ENCODE measurements around the gene PALB2. TPM values are rescaled to one million over a fixed set of nuclear protein-coding genes. Genes with fewer than 3 reads are reported as not detected.

The PALB2 gene
- total RNA-seq, 1 donor from 2014 or later: 18.5 TPM

DNA sequence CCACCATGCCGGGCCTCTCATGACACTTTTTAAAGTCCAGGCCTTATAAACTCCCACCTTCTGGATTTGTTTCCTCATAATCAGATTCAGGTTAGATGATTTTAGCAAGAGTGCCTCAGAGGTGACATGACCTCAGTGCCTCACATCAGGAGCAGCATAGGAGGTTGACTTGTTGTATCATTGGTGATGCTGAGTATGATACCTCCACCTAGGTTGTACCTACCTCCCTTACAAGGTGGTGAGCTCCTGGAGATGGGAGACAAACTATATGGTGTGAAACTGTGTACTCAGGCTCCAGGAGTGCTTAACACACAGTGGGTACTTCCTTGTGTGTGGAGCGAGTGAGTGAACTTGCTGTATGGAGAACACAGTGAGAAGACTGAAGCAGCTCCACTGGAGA is 63.6 kb downstream of the PALB2 start:
- no peak for DNase-seq (ENCODE audit: low read depth)
- Histone ChIP-seq H3K4me3 (ENCODE audit: low read depth, low read length) (no peak overlapping the region), H3K36me3 (ENCODE audit: control insufficient read depth, insufficient read depth, low read length) (no peaks in the 10 kb centered on the region), H3K27me3 (ENCODE audit: control insufficient read depth, insufficient read depth, low read length) (no peaks in the 10 kb centered on the region)
- TF ChIP-seq, protein P1, sequence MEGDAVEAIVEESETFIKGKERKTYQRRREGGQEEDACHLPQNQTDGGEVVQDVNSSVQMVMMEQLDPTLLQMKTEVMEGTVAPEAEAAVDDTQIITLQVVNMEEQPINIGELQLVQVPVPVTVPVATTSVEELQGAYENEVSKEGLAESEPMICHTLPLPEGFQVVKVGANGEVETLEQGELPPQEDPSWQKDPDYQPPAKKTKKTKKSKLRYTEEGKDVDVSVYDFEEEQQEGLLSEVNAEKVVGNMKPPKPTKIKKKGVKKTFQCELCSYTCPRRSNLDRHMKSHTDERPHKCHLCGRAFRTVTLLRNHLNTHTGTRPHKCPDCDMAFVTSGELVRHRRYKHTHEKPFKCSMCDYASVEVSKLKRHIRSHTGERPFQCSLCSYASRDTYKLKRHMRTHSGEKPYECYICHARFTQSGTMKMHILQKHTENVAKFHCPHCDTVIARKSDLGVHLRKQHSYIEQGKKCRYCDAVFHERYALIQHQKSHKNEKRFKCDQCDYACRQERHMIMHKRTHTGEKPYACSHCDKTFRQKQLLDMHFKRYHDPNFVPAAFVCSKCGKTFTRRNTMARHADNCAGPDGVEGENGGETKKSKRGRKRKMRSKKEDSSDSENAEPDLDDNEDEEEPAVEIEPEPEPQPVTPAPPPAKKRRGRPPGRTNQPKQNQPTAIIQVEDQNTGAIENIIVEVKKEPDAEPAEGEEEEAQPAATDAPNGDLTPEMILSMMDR (IDR thresholded peaks at IDR 0.05; ENCODE audit: insufficient read depth, low read length, poor library complexity, severe bottlenecking): no peak

DNA sequence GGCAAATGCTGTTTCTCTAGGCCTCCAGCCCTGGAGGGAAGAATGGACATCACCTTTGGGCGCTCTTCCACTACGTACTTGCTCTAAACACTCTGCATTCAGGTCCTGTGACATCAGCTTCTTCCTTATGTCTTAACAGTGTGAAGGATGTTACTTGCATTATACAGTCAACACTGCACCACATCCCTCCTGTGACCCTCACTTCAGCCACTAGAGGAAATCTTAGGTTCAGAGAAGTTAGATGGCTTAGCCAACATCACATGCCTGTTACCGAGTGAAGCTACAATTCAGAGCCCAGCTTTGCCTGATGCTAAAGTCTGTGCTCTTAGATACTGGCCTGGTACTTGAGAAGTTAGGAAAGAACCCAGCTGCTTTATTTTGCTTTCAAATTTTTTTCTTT is 65.3 kb downstream of the PALB2 start:
- Histone ChIP-seq H3K27me3 (ENCODE audit: control insufficient read depth, insufficient read depth, low read length) (no peaks in the 10 kb centered on the region), H3K4me3 (ENCODE audit: low read depth, low read length) (no peak overlapping the region), H3K36me3 (ENCODE audit: control insufficient read depth, insufficient read depth, low read length) (no peaks in the 10 kb centered on the region)
- no peak for DNase-seq (ENCODE audit: low read depth)
- TF ChIP-seq, protein P1 (IDR thresholded peaks at IDR 0.05; ENCODE audit: insufficient read depth, low read length, poor library complexity, severe bottlenecking): no peak

DNA sequence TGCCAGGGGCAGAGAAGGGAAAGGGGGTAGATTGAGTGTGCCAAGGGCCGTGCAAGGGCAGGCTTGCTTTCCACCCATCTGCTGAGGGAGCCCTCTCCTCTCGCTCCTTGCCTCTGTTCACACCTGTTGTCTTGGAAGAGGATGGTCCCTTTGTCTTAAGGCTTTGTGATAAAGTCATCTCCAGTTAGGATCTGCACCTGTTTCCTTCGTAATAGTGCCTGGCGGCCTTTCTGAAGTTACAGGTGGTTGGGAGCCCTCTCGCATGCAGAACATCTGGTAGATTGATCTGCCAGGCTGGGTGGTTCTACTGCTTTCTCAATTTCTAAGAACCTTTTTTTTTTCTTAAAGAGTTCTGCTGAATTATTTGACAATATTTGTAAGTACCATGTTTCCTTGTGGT is 67.3 kb downstream of the PALB2 start:
- H3K36me3 ChIP-seq (ENCODE audit: control insufficient read depth, insufficient read depth, low read length): peaks cover 1% of the 10 kb centered on the region
- DNase-seq (ENCODE audit: low read depth): no peak

DNA sequence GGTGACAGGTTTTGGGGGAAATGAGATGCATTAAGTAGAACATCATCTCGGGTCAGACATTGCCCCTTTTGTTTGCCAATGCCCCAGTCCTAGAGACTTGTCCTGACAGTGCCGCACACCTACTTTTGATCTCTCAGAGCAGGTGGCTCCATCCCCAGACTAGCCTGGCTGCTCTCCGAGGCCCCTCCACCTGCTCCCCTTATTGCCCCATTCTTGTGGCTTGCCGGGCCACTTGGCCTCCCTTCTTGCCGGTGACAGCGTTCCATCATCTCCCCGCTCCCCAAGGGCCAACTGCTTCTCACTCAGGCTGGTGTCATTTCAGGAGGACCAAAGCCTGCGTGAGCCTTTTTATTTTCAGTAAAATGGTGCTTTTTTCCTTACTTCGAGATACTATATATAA is 68.7 kb downstream of the PALB2 start:
- Histone ChIP-seq H3K4me3 (ENCODE audit: low read depth, low read length) (no peak overlapping the region), H3K36me3 (ENCODE audit: control insufficient read depth, insufficient read depth, low read length) (peaks cover 1% of the 10 kb centered on the region), H3K27me3 (ENCODE audit: control insufficient read depth, insufficient read depth, low read length) (no peaks in the 10 kb centered on the region)
- TF ChIP-seq, protein P1 (IDR thresholded peaks at IDR 0.05; ENCODE audit: insufficient read depth, low read length, poor library complexity, severe bottlenecking): no peak
- DNase-seq (ENCODE audit: low read depth): no peak

More for the DNA sequence above, 67.3 kb downstream of the PALB2 start:
- TF ChIP-seq, protein P1 (IDR thresholded peaks at IDR 0.05; ENCODE audit: insufficient read depth, low read length, poor library complexity, severe bottlenecking): no peak
- Histone ChIP-seq H3K4me3 (ENCODE audit: low read depth, low read length) (no peak overlapping the region), H3K27me3 (ENCODE audit: control insufficient read depth, insufficient read depth, low read length) (no peaks in the 10 kb centered on the region)

DNA sequence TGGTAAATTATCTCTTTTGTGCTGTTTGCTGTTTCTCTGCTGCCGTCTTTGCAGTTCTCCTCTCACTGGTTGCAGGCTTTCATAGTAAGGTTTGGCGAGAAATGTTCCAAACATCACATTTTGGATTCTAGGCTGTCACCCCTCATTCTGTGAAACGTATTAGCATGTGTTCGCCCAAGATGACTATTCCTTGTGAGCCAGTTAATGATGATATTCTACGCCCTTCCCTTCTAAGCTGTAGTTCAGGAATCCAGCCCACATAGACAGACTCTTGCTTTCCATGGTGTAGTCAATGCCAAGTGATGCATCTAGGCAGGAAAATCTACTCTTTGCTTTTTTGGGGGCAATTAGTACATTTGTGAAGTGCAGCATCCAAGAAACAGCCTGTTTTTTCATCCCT is 69.2 kb downstream of the PALB2 start:
- TF ChIP-seq, protein P1 (IDR thresholded peaks at IDR 0.05; ENCODE audit: insufficient read depth, low read length, poor library complexity, severe bottlenecking): no peak
- H3K36me3 ChIP-seq (ENCODE audit: control insufficient read depth, insufficient read depth, low read length): peaks cover 1% of the 10 kb centered on the region

DNA sequence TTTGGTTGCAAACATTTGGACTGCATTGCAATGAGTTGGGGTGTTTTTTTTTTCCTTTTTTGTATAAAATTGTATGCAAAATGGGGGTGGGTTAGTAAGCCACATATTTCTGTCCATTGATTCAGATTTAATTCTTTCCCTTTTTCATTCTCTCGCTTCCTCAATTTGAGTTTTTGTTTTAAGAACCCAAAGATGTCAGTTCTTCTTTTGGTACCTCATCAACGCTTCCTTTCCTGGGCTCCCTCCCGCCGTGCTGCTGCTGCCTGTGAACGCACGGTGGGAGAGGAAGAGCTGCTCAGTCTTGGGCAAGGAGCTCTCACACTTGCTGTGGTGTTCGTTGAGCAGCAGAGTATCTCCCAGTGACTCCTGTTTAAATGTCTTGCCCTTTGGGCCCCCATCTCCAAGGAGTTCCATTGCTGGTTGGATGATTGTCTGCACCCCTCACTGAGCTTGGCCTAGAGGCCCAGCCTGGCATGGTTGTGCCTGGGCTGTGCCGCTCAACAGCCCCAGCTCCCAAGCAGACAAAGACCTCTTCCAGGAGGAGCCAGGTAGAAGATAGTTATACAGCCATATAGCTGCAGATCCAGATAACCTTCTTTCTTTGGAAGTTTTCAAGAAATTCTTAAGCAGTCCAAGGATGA is 70.0 kb downstream of the PALB2 start:
- Histone ChIP-seq H3K36me3 (ENCODE audit: control insufficient read depth, insufficient read depth, low read length) (peaks cover 1% of the 10 kb centered on the region), H3K4me3 (ENCODE audit: low read depth, low read length) (no peak overlapping the region), H3K27me3 (ENCODE audit: control insufficient read depth, insufficient read depth, low read length) (no peaks in the 10 kb centered on the region)
- TF ChIP-seq, protein P1 (IDR thresholded peaks at IDR 0.05; ENCODE audit: insufficient read depth, low read length, poor library complexity, severe bottlenecking): no peak
- DNase-seq (ENCODE audit: low read depth): no peak

More for the DNA sequence above, 69.2 kb downstream of the PALB2 start:
- Histone ChIP-seq H3K27me3 (ENCODE audit: control insufficient read depth, insufficient read depth, low read length) (no peaks in the 10 kb centered on the region), H3K4me3 (ENCODE audit: low read depth, low read length) (no peak overlapping the region)
- DNase-seq (ENCODE audit: low read depth): no peak

All from kidney epithelial cell (primary cell).